K562 (cell line): Measurements from ENCODE around the gene KRTAP12-2. TPM values are rescaled to one million over a fixed set of nuclear protein-coding genes. Genes with fewer than 3 reads are reported as not detected.

Experiments used
- ATAC-seq: fragments of 200-7000 bp; cut with Tn5 transposase; 3 replicates; pipeline ENCODE4 v1.9.1; 2020; ENCODE audit warnings: moderate library complexity
- BruUV-seq: library from RNA; stranded (reverse); fragments of 400-500 nt; replicated peaks from 2 replicates; lab custom pipeline; 2021; lab: Mats Ljungman, UMichigan
- CTCF ChIA-PET: fragments of 300-600 bp; formaldehyde crosslinking; extraction: SDS; loops from one replicate; lab custom pipeline; 2021; ENCODE audit warnings: low intra/inter-chr PET ratio; lab: Yijun Ruan, JAX
- POLR2A ChIA-PET: fragments of 300-600, 350-650 bp; sonication (Branson Sonifier 250); formaldehyde crosslinking; extraction: SDS; loops from one replicate; lab custom pipeline; 2021; ENCODE audit warnings: antibody characterized with exemption, inconsistent platforms; lab: Yijun Ruan, JAX
- DNase-seq, 4 experiments: peaks; one replicate each; pipeline versions ENCODE4 v3.0.0 to v3.0.0-alpha.2; 2011 to 2018; ENCODE audit warnings: low spot score in 3 of 4, mixed read lengths in 3 of 4; ENCODE audit errors: extremely low read depth in 1 of 4
- FAIRE-seq: peaks from 2 replicates; lab custom pipeline; 2011; peaks lifted over from hg19 to GRCh38; lab: Jason Lieb, UNC
- H2AFZ ChIP-seq: 2 replicates; pipeline ENCODE4 v1.6.0; 2011; ENCODE audit warnings: low read depth, low read length, control low read depth, inconsistent platforms
- H3K27ac ChIP-seq: fragments of 200-600 bp; 3 replicates; pipeline ENCODE4 v1.8.0; 2011; ENCODE audit warnings: low read depth, mild to moderate bottlenecking, control low read depth, inconsistent platforms, low read length, moderate library complexity, mixed read lengths; ENCODE audit errors: extremely low read depth
- H3K27me3 ChIP-seq, 2 experiments: fragments of 300-600 bp in 1 of 2; 2 replicates in 1 of 2; 3 replicates in 1 of 2; pipeline versions ENCODE4 v1.6.0 to v1.8.0; 2011; ENCODE audit warnings: inconsistent platforms in 2 of 2, low read length in 2 of 2, mild to moderate bottlenecking in 1 of 2, mixed read lengths in 1 of 2, moderate library complexity in 1 of 2; ENCODE audit not compliant: control insufficient read depth in 2 of 2, insufficient read depth in 2 of 2
- H3K36me3 ChIP-seq: fragments of 300-600 bp; 3 replicates; pipeline ENCODE4 v1.8.0; 2011; ENCODE audit warnings: mild to moderate bottlenecking, low read length, inconsistent platforms; ENCODE audit not compliant: control insufficient read depth, insufficient read depth
- H3K4me1 ChIP-seq, 2 experiments: fragments of 200-600 bp in 1 of 2; replicated peaks in 1 of 2; 2 replicates in 1 of 2; 3 replicates in 1 of 2; pipeline versions ENCODE4 v1.5.1 to v1.8.0; 2011; ENCODE audit warnings: inconsistent platforms in 2 of 2, low read length in 2 of 2, mild to moderate bottlenecking in 1 of 2, mixed read lengths in 1 of 2, moderate library complexity in 1 of 2; ENCODE audit not compliant: control insufficient read depth in 2 of 2, insufficient read depth in 2 of 2
- H3K4me2 ChIP-seq: 2 replicates; pipeline ENCODE4 v1.6.1; 2011; ENCODE audit warnings: low read length, control low read depth, inconsistent platforms, mixed read lengths; ENCODE audit not compliant: insufficient read depth
- H3K4me3 ChIP-seq: fragments of 200-600 bp; sonication (generic), shearing (Covaris generic); 2 replicates; pipeline ENCODE4 v1.5.1; 2016; ENCODE audit warnings: control low read depth, inconsistent platforms
- H3K79me2 ChIP-seq: fragments of 200-600 bp; 3 replicates; pipeline ENCODE4 v1.8.0; 2011; ENCODE audit warnings: low read length, inconsistent platforms; ENCODE audit not compliant: control insufficient read depth, insufficient read depth
- H3K9ac ChIP-seq, 2 experiments: 2 replicates each; pipeline versions ENCODE4 v1.6.0 to v1.6.1; 2011; ENCODE audit warnings: low read depth in 2 of 2, low read length in 2 of 2, control low read depth in 1 of 2, inconsistent platforms in 1 of 2, mild to moderate bottlenecking in 1 of 2, mixed read lengths in 1 of 2; ENCODE audit not compliant: insufficient read depth in 1 of 2
- H3K9me1 ChIP-seq: one replicate; pipeline ENCODE4 v1.6.0; 2011; ENCODE audit warnings: inconsistent platforms, mild to moderate bottlenecking, low read length, moderate library complexity; ENCODE audit not compliant: control insufficient read depth, insufficient read depth
- H3K9me3 ChIP-seq: replicated peaks from 2 replicates; pipeline ENCODE4 v1.5.1; 2011; ENCODE audit warnings: low read depth, low read length, inconsistent platforms; ENCODE audit not compliant: control insufficient read depth, insufficient read depth
- H4K20me1 ChIP-seq: replicated peaks from 2 replicates; pipeline ENCODE4 v1.6.1; 2011; ENCODE audit warnings: low read length, inconsistent platforms, mixed read lengths; ENCODE audit not compliant: control insufficient read depth, insufficient read depth
- EP300 ChIP-seq: IDR thresholded peaks from 2 replicates; pipeline ENCODE4 v1.6.1; 2012; ENCODE audit warnings: low read length, improper control_type of control experiment
- MGA ChIP-seq: fragments of 450-650 bp; IDR thresholded peaks from 2 replicates; pipeline ENCODE4 v1.6.1; 2016; ENCODE audit warnings: mild to moderate bottlenecking, moderate library complexity
- STAG1 ChIP-seq: sonication (generic); formaldehyde crosslinking; IDR thresholded peaks from 2 replicates; pipeline ENCODE4 v1.5.0; 2020; ENCODE audit warnings: missing genetic modification reagents, borderline replicate concordance
- TBP ChIP-seq: optimal IDR thresholded peaks from 2 replicates; pipeline ENCODE3; 2011; ENCODE audit warnings: low read depth, low read length, improper control_type of control experiment
- WGBS: fragments of 100-300 bp; shearing (Covaris generic); methylation state at CpG from one replicate; pipeline ENCODE4 v1.1.6; 2016; ENCODE audit warnings: low coverage, mixed read lengths; ENCODE audit not compliant: insufficient coverage; ENCODE audit errors: missing lambda C conversion rate; 5-methylcytosine and 5-hydroxymethylcytosine counted together
- in situ Hi-C: fragments of 300-500 bp; cut with MboI; formaldehyde crosslinking; loops from 4 replicates; pipeline ENCODE4 v1.15.0; 2018; ENCODE audit warnings: inconsistent platforms, mixed read lengths
- intact Hi-C: fragments of 100-400 bp; cut with micrococcal nuclease; formaldehyde crosslinking; loops from 2 replicates; pipeline ENCODE4 v1.14.2; 2022
- polyA plus RNA-seq, 8 experiments: library from polyadenylated mRNA; depleted of rRNA in 4 of 8; stranded (reverse) in 5 of 8; unstranded in 3 of 8; fragments of >200 nt; fragmentation: Nextera tagmentation in 2 of 8; fragmentation: Illumina TruSeq in 1 of 8; extraction: Ambion mirVana in 2 of 8; extraction: Trizol in 1 of 8; gene quantifications; 2 replicates each; pipeline versions ENCODE4 v1.2.1 to v1.2.3, GENCODE V29; 2011 to 2014; ENCODE audit warnings: inconsistent platforms in 1 of 8, missing spikeins in 1 of 8
- total RNA-seq, 7 experiments: library from RNA; depleted of rRNA in 6 of 7; stranded (reverse); fragments of >200 nt in 6 of 7; fragmentation: Illumina TruSeq in 2 of 7; extraction: Trizol in 2 of 7; gene quantifications; 2 replicates each; pipeline versions ENCODE4 v1.2.1 to v1.2.3, GENCODE V29; 2011 to 2021; ENCODE audit warnings: low replicate concordance in 1 of 7
- TF ChIP-seq, protein P1 (sequence below): sonication (generic); formaldehyde crosslinking; IDR thresholded peaks from 2 replicates; pipeline ENCODE4 v1.8.1; 2023; ENCODE audit warnings: mild to moderate bottlenecking, missing genetic modification reagents

KRTAP12-2 gene
- total and polyA plus RNA-seq, 9 of the 15 experiments (the other 6 are each of a cell fraction or from before 2014, with no cell fraction given), result not detected

- TF ChIP-seq EP300, result no peak
- no peak for TF ChIP-seq TBP
- TF ChIP-seq, all 486 proteins: peak for 0
These were observed 34.3 kb upstream of the KRTAP12-2 start (continued) for GRCh38 chr21:44701023-44701400.

DNA sequence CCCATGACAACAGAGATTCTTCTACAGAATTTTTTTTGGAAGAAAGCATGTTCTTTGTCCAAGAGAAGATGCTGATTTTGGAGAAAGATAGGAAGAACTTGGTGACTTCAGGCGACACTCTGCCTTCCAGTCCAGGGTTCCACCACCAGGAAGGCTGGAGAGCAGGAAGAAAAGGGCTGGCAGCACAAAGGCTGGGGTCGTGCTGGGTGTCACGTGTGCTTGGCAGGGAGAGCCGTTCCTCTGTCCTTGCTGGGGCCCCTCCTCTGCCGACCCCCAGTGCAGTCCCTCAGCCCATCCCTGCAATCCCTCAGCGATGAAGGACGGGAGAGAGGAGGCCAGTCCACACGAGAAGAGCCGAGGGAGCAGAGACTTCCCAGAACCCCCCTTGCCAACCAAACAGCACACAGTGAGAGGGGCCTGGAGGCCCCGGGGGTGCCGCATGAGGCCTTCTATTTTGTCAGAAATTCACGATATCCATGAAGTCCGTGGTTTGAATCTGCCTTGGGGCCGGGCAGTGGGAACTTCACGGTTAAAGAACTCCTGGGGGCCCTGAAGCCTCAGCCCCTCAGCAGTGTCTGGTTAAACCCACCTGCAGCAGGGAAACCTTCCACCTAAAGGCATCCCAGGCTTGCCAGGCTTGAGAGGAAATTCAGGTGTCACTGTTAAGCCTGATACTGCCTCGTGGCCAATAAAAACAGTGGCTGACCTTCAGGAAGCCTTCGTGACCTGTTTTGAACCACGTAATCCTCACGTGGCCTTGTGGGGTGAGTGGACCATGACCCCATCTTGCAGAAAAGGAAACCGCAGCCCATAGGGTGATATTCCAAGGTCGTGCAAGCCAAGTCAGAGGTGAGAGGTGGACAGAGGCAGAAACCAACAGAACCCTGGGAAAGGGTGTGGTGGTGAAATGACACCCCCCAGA, 33.6 kb upstream of the KRTAP12-2 start:
- Histone ChIP-seq H3K4me2 (no peak overlapping the region), H3K9ac (no peak overlapping the region), H3K9me1 (peaks cover 3% of the 10 kb centered on the region), H3K4me3 (no peak overlapping the region), H3K36me3 (no peaks in the 10 kb centered on the region), H2AFZ (no peak overlapping the region), H4K20me1 (no peaks in the 10 kb centered on the region; the same call in 1 of the 2 replicates), H3K27ac (no peak overlapping the region), H3K4me1 (0 out of 5 replicates have a peak, but pooled peaks cover 0 to 7% of the 10 kb centered on the region in 2 experiments), H3K27me3 (peaks cover 46 to 86% of the 10 kb centered on the region in 2 experiments), H3K79me2 (no peaks in the 10 kb centered on the region), H3K9me3 (no peaks in the 10 kb centered on the region)
- BruUV-seq, result no TSS peak
- FAIRE-seq (no peak), ATAC-seq (no peak), DNase-seq (peak in 1 of 4 experiments; percentile 6)
- intact Hi-C loops (no loop called here), in situ Hi-C loops (no loop called here)
- 2% methylated on average over 19 of the region's 21 CpGs for WGBS
- POLR2A ChIA-PET, result interaction anchor here (1.2 kb wide), 1 partner anchor 27 kb away, joined by 3 read pairs; no protein-coding TSS in a partner anchor
- CTCF ChIA-PET, result no interaction called here
- TF ChIP-seq MGA (no peak), STAG1 (CRISPR knock-in tag) (no peak)
- TF ChIP-seq, protein P1, sequence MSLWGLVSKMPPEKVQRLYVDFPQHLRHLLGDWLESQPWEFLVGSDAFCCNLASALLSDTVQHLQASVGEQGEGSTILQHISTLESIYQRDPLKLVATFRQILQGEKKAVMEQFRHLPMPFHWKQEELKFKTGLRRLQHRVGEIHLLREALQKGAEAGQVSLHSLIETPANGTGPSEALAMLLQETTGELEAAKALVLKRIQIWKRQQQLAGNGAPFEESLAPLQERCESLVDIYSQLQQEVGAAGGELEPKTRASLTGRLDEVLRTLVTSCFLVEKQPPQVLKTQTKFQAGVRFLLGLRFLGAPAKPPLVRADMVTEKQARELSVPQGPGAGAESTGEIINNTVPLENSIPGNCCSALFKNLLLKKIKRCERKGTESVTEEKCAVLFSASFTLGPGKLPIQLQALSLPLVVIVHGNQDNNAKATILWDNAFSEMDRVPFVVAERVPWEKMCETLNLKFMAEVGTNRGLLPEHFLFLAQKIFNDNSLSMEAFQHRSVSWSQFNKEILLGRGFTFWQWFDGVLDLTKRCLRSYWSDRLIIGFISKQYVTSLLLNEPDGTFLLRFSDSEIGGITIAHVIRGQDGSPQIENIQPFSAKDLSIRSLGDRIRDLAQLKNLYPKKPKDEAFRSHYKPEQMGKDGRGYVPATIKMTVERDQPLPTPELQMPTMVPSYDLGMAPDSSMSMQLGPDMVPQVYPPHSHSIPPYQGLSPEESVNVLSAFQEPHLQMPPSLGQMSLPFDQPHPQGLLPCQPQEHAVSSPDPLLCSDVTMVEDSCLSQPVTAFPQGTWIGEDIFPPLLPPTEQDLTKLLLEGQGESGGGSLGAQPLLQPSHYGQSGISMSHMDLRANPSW (CRISPR knock-in tag), result no peak
